HUES64 (cell line): ENCODE measurements around the gene DST.

Experiments used
- H3K27ac ChIP-seq: 2 replicates; pipeline ENCODE4 v1.7.0; 2013; ENCODE audit warnings: low read depth, low read length, inconsistent platforms
- H3K27me3 ChIP-seq: 2 replicates; pipeline ENCODE4 v1.6.1; 2013; ENCODE audit warnings: mild to moderate bottlenecking, low read length; ENCODE audit not compliant: insufficient read depth
- H3K36me3 ChIP-seq: 2 replicates; pipeline ENCODE4 v1.6.1; 2013; ENCODE audit warnings: mild to moderate bottlenecking, low read length; ENCODE audit not compliant: insufficient read depth
- H3K4me1 ChIP-seq: 2 replicates; pipeline ENCODE4 v1.6.1; 2013; ENCODE audit warnings: mild to moderate bottlenecking, low read length, moderate library complexity; ENCODE audit not compliant: insufficient read depth
- H3K4me3 ChIP-seq: 2 replicates; pipeline ENCODE4 v1.5.1; 2013; ENCODE audit warnings: mild to moderate bottlenecking, low read length, moderate library complexity
- H3K9ac ChIP-seq: 2 replicates; pipeline ENCODE4 v1.6.1; 2013; ENCODE audit warnings: mild to moderate bottlenecking, low read depth, low read length
- H3K9me3 ChIP-seq: 2 replicates; pipeline ENCODE4 v1.6.1; 2013; ENCODE audit warnings: low read depth, low read length; ENCODE audit not compliant: insufficient read depth
- WGBS: fragments of 150-250, 120-280 bp; methylation state at CpG from one replicate; pipeline ENCODE4 v1.1.7; 2013; ENCODE audit warnings: missing lambda C conversion rate; 5-methylcytosine and 5-hydroxymethylcytosine counted together

DST gene

GRCh38 chr6:56521976-56522375 is 120.7 kb downstream of the DST start:
- Histone ChIP-seq H3K9me3 (no peaks in the 10 kb centered on the region), H3K27ac (peak overlapping the region; percentile 29; the same call in 1 of the 2 replicates), H3K9ac (no peak overlapping the region), H3K4me1 (peaks cover 50% of the 10 kb centered on the region), H3K4me3 (no peak overlapping the region), H3K36me3 (peaks cover 41% of the 10 kb centered on the region), H3K27me3 (no peaks in the 10 kb centered on the region)
- 77% methylated on average over 2 of the region's 2 CpGs for WGBS

- no peak overlapping the region for H3K4me3 ChIP-seq
- WGBS: 100% methylated on average over 1 of the region's 2 CpGs
- H3K9me3 ChIP-seq: no peaks in the 10 kb centered on the region
- H3K27ac ChIP-seq: peak overlapping the region; percentile 17; the same call in 1 of the 2 replicates
- no peak overlapping the region for H3K9ac ChIP-seq
- no peaks in the 10 kb centered on the region for H3K27me3 ChIP-seq
- H3K36me3 ChIP-seq: peaks cover 41% of the 10 kb centered on the region
- peaks cover 47% of the 10 kb centered on the region for H3K4me1 ChIP-seq
Measured at GRCh38 chr6:56521454-56521853, 121.2 kb downstream of the DST start.

- no peak overlapping the region for H3K27ac ChIP-seq
- H3K9me3 ChIP-seq: no peaks in the 10 kb centered on the region
- no peak overlapping the region for H3K9ac ChIP-seq
- H3K27me3 ChIP-seq: no peaks in the 10 kb centered on the region
- H3K4me3 ChIP-seq: no peak overlapping the region
- H3K36me3 ChIP-seq: peaks cover 45% of the 10 kb centered on the region
- H3K4me1 ChIP-seq: peaks cover 35% of the 10 kb centered on the region
- 92% methylated on average over 1 of the region's 1 CpG for WGBS
Measured at GRCh38 chr6:56520218-56520617, 122.5 kb downstream of the DST start.

- H3K9me3 ChIP-seq: no peaks in the 10 kb centered on the region
- no peaks in the 10 kb centered on the region for H3K27me3 ChIP-seq
- WGBS: 93% methylated on average over 4 of the region's 5 CpGs
- peaks cover 51% of the 10 kb centered on the region for H3K36me3 ChIP-seq
- peaks cover 33% of the 10 kb centered on the region for H3K4me1 ChIP-seq
- no peak overlapping the region for H3K27ac ChIP-seq
- H3K9ac ChIP-seq: no peak overlapping the region
- no peak overlapping the region for H3K4me3 ChIP-seq
Measured at GRCh38 chr6:56518995-56519767, 123.5 kb downstream of the DST start.

- Histone ChIP-seq H3K4me3 (no peak overlapping the region), H3K4me1 (peaks cover 16% of the 10 kb centered on the region), H3K27ac (no peak overlapping the region), H3K27me3 (no peaks in the 10 kb centered on the region), H3K9ac (no peak overlapping the region), H3K36me3 (peaks cover 64% of the 10 kb centered on the region), H3K9me3 (no peaks in the 10 kb centered on the region)
- 90% methylated on average over 4 of the region's 5 CpGs for WGBS
Measured at GRCh38 chr6:56517155-56517745, 125.4 kb downstream of the DST start.

GRCh38 chr6:56516003-56516402 is 126.7 kb downstream of the DST start:
- no peak overlapping the region for H3K27ac ChIP-seq
- H3K27me3 ChIP-seq: no peaks in the 10 kb centered on the region
- H3K9me3 ChIP-seq: no peaks in the 10 kb centered on the region
- H3K36me3 ChIP-seq: peaks cover 69% of the 10 kb centered on the region
- WGBS: 67% methylated on average over 1 of the region's 1 CpG
- H3K4me1 ChIP-seq: peaks cover 4% of the 10 kb centered on the region
- H3K9ac ChIP-seq: no peak overlapping the region
- H3K4me3 ChIP-seq: no peak overlapping the region

- peaks cover 75% of the 10 kb centered on the region for H3K36me3 ChIP-seq
- WGBS: 97% methylated on average over 6 of the region's 7 CpGs
- H3K27ac ChIP-seq: no peak overlapping the region
- H3K4me3 ChIP-seq: no peak overlapping the region
- H3K27me3 ChIP-seq: no peaks in the 10 kb centered on the region
- no peak overlapping the region for H3K9ac ChIP-seq
- H3K4me1 ChIP-seq: no peaks in the 10 kb centered on the region
- H3K9me3 ChIP-seq: no peaks in the 10 kb centered on the region
Measured at GRCh38 chr6:56515081-56515905, 127.4 kb downstream of the DST start.

GRCh38 chr6:56514395-56514794 is 128.3 kb downstream of the DST start:
- H3K36me3 ChIP-seq: peaks cover 76% of the 10 kb centered on the region
- no peak overlapping the region for H3K27ac ChIP-seq
- H3K9ac ChIP-seq: no peak overlapping the region
- H3K4me1 ChIP-seq: no peaks in the 10 kb centered on the region
- no peaks in the 10 kb centered on the region for H3K9me3 ChIP-seq
- WGBS: 50% methylated on average over 2 of the region's 2 CpGs
- H3K27me3 ChIP-seq: no peaks in the 10 kb centered on the region
- no peak overlapping the region for H3K4me3 ChIP-seq

- no peak overlapping the region for H3K9ac ChIP-seq
- H3K4me3 ChIP-seq: no peak overlapping the region
- H3K4me1 ChIP-seq: no peaks in the 10 kb centered on the region
- 88% methylated on average over 1 of the region's 1 CpG for WGBS
- H3K27ac ChIP-seq: no peak overlapping the region
- no peaks in the 10 kb centered on the region for H3K27me3 ChIP-seq
- no peaks in the 10 kb centered on the region for H3K9me3 ChIP-seq
- peaks cover 77% of the 10 kb centered on the region for H3K36me3 ChIP-seq
Measured at GRCh38 chr6:56513631-56514030, 129.1 kb downstream of the DST start.

- WGBS: 94% methylated on average over 1 of the region's 2 CpGs
- Histone ChIP-seq H3K4me1 (no peaks in the 10 kb centered on the region), H3K9me3 (no peaks in the 10 kb centered on the region), H3K4me3 (no peak overlapping the region), H3K27me3 (no peaks in the 10 kb centered on the region), H3K9ac (no peak overlapping the region), H3K27ac (no peak overlapping the region), H3K36me3 (peaks cover 85% of the 10 kb centered on the region)
Measured at GRCh38 chr6:56511591-56511990, 131.1 kb downstream of the DST start.

- Histone ChIP-seq H3K9me3 (no peaks in the 10 kb centered on the region), H3K36me3 (peaks cover 85% of the 10 kb centered on the region)
- WGBS: 91% methylated on average over 3 of the region's 3 CpGs
Measured at GRCh38 chr6:56510984-56511531, 131.6 kb downstream of the DST start.

More at GRCh38 chr6:56510984-56511531, 131.6 kb downstream of the DST start:
- no peaks in the 10 kb centered on the region for H3K4me1 ChIP-seq
- no peak overlapping the region for H3K9ac ChIP-seq
- no peaks in the 10 kb centered on the region for H3K27me3 ChIP-seq
- H3K4me3 ChIP-seq: no peak overlapping the region
- H3K27ac ChIP-seq: no peak overlapping the region
